Daoy (cell line): ENCODE results near the gene ICAM3. TPM values are rescaled to one million over a fixed set of nuclear protein-coding genes. Genes with fewer than 3 reads are reported as not detected.

ENCODE experiments used
- DNase-seq: peaks from one replicate; pipeline ENCODE4 v3.0.0-alpha.2; 2015; ENCODE audit warnings: low read depth
- total RNA-seq: library from RNA; depleted of rRNA; stranded (reverse); fragments of >200 nt; shearing (Covaris generic); gene quantifications from 2 replicates; pipeline ENCODE4 v1.2.3, GENCODE V29; 2014

Gene ICAM3
- total RNA-seq, 1 experiment from 2014 or later: 5.4 TPM

DNA sequence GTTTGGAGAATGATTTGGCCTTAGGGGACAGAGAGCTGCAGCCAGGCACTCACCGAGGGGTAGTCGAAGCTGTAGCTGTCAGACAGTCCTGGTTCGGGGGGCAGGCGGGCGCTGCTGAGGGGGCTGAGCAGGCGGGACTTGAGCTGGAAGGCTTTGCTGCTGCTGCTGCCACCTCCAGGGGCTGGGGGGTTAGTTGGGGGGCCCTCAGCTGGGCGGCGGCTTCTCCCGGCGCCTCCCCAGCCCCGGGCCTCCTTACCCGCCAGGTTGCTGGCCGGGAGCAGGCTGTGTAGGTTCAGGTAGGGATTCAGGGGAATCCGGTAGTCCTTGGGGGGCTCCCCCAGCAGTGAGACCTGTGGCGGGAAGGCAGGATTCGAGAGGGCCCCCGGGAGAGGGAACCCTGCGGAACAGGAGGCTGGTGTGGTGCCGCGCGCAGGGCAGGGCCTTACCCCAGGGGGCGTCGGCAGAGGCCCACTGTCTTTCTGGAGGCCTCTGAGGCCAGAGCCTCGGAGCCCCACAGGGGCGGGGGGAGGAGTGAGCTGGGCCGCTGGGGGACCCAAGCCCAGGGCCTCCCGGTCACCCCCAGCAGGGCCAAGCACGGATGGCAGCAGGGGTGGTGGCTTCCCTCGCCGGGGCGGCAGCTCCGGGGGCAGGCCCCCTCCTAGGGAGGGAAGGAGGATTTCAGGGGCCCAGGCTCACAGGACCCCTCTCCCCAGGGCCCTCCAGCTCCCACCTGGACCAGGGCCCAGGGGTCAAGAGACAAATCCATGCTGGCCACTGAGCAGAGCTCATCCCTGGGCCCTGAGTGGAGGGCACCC is 18.6 kb downstream of the ICAM3 start:
- DNase-seq: no peak

DNA sequence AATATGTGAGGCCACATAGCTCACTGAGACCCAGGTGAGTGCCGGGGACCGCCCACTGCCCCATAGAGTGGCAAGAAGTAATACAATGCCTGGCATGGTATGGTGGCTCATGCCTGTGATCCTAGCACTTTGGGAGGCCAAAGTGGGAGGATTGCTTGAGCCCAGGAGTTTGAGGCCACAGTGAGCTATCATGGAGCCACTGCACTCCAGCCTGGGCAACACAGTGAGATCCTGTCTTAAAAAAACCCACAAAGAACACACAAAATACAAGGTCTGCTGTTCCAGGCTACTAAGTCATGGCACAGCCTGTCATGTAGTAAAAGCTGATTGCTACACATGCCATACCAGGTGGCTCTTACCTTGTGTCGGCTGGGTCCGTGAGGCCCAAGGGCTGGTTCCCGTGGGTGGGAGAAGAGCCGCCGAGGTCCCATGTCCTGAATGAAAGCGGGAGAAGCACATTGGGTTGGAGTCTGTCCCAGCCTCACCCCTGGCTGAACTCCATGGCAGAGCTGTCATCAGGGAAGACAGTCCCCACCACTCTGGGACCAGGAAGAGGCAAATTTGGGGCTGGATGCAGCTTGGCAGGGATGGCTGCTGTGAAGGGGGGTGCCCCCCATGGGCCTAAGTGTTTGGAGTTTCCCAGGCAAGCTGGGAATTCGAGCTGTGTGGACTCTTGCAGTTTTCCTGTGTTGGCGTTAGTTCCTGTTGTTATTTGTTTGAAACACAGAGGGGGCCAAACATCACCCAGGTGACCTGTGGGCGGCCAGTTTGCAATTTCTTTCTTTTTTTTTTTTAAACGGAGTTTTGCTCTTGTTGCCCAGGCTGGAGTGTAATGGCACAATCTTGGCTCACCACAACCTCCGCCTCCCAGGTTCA is 20.4 kb downstream of the ICAM3 start:
- no peak for DNase-seq

DNA sequence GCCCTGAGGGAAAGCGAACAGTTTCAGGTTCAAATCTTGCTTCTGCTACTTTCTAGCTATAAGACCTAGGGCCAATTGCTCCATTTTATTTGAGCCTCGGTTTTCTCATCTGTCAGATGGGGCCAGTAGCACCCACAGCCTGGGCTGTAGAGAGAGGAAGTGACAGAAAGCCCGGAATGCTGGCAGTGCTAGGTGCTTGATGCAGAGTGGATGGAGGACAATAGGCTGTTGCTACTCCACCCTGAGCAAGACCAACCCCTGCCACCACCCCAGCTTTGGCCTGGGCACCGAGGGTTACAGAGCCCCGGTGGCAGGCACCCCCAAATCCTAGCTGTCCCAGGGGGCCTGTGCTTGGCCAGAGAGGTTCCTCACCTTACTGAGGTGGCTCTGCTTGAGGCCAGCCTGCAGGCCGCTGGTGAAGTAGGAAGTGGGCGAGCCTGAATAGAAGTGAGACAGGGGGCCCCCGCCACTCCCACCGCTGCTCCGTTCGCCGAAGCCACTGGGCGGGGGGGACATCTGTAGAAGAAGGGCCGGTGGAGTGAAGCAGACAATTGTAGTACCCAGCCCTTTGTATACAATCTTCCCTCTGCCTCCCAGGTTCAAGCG is 21.5 kb downstream of the ICAM3 start:
- no peak for DNase-seq

DNA sequence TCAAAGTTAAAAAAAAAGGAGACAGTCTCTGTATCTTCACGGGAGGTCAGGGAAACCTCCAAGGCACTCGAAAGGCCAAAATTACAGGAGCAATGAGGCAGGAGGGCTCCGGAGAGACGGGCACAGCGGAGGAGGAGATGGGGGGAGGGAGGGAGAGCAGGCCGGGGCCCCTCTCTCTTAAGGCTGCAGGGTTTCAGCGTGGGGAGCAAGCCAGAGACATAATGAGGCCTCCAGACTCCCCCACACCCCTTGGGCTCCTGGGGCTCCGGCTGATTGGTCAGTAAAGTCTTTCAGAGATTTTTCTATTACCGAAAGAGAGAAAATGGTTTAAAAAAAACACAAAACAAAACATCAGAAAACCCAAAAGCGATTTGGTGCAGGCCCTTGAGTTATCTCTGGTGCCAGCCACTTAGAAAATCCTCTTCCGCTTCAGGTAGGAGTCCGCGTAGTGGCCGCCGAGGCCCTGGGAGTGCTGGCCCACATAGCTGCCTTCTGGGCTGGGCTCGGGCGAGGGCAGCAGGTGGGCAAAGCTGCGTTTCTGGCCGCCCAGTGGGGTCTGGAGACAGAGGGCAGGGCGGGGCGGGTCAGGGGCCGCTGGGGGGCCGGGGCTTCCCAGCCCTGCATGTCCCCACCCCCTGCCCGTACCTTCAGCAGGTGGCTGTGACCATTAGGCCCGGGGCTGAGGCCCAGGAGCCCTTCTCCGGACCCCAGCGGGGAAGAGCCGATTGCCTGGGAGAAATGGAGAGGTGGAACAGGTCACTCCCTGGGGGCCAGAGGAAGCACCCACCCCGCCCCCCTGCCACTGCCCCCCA is 22.2 kb downstream of the ICAM3 start:
- no peak for DNase-seq

DNA sequence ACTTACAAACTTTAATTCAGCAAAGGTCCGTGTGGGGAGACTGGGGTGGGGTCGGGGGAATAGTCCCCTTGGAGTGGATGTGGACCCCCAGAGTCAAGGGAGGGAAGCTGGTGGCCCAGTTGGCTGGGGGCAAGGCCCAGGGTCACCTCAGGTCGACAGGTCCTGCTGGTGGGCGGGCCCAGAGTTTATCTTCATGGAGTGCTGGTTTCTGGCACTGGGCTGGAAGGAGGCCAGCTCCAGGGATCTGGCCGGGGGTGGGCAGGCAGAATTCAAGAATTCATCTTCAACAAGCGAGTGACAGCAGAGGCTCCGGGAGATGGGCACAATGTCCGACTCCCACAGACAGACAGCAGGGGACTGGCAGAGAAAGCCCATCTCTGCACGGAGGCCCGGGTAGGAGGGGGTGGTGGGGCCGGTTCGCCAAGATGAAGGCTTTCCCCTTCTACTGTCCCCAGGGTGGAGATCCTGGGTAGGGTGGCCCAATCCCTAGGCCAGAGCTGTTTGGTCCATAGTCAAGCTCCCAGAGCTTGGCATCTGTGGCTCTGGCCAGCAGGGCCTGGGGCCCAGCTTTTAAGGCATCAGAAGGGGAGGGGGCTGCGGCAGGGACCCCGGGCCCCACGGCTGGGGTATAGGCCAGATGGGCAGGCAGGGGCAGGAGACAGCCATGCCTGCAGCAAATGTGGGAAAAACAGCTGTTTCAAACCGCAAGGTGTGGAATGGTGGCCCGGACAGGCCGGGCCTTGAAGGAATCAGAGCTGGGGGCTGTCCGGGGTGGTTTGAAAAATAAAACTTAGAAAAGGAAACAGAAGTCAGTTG is 23.0 kb downstream of the ICAM3 start:
- no peak for DNase-seq

DNA sequence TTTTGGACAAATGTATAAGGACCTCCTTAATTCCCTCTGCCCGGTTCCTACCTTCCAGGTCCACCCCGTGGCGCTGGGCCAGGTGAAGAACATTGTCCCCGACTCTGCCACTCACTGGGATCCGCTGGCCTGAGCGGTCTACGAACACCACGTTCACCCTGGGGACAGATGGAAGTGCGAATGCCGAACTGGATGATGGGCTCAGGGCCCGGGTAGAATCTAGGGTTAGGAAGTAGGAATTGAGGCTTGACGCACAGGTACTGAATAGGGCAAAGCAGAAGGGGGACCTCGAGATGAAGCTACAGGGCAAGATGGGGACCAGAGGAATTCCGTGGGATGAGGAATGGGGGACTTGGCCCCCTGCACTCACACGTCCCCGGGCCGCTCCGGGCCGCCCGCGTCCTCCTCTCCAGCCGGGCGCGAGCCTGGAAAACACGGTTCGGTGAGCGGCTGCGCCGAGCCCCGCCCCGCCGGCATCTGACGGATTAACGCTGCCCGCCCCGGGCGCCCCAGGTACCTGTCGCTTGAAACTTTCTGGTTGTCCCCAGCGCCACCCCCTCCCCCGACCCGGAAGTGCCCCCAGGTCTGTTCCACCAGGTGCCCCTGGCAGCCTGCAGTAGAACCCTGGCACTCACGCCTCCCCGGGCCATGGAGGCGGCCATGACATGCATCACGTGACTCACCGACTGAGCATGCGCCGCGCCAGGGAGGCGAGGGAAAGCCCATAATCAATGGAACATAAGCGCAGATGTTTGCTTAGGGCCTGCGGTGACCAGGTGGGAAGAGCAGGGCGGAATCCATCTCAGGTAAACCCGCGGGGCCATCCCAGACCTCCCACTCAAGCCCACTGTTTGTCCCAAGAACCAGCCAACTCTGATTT is 23.8 kb downstream of the ICAM3 start, which contains the start of gene FDX2:
FDX2 (minus strand) TSS at position 681 of the 880 bp plus-strand sequence; CDS start at position 662, 19 bp downstream.
- DNase-seq: peak; percentile 91

DNA sequence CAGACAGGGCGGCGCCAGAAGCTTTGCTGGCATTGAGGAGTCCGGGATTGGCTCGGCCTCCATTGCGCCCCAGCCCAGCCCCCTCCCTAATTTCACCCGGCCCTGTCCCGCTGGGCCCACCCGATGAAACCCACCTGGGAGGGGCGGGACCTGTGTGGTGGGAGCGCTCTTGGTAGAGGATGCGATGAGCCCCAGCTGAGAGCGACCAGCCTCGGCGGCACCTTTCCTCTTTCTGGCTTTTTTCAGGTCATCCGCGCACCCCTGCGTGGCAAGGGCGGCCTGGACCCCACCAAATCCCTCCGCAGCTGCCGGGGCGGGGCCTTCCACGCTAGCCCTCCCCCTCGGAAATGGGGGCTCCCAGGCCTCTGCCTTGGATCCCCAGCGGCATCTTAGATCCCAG is 30.0 kb downstream of the ICAM3 start, which contains the start of gene ZGLP1:
ZGLP1 (minus strand) TSS at position 393 of the 400 bp plus-strand sequence.
- DNase-seq: no peak

DNA sequence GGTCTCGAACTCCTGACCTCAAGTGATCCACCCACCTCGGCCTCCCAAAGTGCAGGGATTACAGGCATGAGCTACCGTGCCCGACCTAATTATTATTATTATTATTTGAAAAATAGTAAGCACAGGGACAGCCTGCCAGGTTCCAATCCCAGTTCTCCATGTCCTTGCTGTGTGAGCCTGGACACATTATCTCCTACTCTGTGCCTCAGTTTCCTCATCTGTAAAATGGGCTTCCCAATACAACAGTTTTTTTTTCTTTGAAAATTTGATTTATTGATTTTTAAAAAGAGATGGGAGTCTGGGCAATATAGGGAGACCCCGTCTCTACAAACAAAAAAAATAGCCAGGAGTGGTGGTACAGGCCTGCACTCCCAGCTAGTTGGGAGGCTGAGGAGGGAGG is 33.1 kb downstream of the ICAM3 start:
- DNase-seq: no peak

DNA sequence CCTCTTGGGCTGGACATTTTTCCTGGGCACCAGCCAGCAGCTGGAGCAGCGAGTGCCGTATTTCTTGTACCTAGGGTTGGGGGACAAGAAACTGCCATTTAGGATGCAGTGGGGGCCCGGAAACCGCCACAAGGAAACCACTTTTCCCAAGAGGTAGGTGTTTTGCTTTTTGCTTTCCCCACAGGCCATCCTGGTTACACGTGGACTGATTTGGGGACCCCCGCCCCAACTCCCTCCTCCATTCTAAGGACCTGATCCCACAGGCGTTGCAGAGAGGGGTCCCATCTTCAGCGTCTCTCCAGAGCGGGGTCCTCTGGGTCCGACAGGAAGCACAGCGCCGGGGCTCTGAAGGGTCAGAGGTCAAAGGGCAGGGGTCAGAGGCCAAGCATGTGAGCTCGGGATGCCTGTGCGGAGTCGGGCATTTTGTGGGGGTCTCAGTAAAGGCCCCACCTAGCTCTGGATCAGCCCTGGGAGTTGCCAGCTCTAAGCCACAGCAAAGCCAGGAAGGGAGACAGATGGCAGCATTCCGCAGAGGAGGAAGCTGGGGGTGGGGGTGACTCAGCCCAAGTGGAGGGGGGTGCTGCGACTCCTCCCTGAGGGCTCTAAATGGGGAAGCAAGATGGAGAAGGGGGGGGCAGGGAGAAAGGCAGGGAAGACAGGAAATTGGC is 34.2 kb downstream of the ICAM3 start:
- peak; percentile 77 for DNase-seq

DNA sequence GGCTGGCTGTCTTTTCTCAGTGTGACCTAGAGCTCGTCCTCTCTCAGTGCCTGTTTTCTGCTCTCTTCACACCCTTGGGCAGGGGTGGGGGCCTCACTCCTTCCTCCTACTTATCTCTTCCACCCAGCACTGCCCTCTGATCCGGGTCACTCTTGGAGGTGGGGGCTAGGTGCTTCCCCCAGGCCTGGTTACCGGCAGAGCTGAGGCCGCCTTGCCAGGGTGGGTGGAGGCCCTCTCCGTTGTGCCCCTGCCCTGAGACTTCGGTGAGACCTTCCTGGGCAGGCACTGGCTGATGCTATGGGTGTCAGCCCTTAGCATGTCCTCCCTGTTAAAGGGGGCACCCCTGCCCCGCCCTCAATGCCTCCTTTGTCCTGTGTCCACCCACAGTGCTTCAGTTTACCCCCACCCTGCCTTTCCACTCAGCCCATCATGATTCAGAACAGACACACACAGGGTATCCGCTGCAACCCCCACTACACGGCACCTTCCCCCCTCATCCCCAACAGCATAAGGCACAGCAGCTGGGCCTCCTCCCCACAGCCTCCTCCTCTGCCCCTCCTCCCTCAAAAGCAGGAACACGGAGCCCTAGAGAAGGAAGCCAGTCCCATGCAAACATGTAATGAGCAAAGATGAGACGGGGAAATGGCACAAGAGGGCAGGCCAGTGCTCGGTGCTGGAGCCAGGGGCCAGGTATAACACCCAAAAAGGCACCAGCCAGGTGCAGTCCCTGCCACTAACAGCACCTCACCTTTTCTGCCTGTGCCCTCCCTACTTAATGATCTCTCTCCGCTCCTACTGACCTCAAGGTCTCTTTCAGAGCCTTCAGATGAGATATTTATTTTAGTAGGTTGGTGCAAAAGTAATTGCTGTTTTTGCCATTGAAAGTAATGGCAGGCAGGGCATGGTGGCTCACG is 39.6 kb downstream of the ICAM3 start:
- no peak for DNase-seq

DNA sequence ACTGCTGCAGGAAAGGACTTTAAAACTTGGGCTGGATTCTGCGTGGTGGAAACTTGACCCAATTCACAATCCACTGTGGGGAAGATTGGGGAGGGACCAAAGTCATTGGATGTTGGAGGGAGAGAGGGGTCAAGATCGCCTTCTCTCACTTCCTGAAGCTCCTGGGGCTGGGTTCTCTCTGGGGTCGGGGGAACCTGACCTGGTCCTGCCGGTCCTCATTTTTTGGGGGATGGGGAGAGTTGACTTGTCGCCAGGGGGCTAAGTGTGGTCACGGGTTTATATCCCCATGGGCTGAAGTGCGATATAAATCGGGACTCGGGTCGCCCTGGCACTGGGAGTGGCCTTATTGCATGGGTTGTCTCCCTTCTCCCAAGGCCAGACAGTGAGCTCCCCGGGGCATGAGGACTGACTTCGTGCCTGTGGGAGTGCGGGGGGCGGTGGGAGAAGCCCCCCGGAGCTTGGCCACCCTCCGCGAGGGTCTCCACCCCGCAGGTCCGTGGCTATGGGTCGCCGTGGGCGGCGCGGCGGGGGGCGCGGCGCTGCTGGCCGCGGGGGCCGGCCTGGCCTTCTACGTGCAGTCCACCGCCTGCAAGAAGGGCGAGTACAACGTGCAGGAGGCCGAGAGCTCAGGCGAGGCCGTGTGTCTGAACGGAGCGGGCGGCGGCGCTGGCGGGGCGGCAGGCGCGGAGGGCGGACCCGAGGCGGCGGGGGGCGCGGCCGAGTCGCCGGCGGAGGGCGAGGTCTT is 43.4 kb downstream of the ICAM3 start:
- no peak for DNase-seq

DNA sequence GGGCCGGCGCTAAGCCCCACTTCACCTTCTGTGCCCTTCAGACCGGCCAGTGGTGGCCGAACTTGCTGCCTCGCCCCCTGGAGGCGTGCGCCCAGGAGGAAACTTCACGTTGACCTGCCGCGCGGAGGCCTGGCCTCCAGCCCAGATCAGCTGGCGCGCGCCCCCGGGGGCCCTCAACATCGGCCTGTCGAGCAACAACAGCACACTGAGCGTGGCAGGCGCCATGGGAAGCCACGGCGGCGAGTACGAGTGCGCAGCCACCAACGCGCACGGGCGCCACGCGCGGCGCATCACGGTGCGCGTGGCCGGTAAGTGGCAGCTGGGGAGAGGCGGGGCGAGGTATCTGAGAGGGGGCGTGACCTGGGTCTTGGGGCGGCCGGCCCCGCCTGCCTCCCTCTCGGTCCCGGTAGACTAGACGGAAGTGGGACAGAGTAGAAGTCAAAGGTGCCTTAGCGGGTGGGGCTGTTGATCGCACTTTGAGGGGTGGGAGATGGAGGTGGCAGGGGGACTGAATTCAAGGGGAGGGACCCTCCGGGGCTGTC is 44.0 kb downstream of the ICAM3 start:
- DNase-seq: no peak

DNA sequence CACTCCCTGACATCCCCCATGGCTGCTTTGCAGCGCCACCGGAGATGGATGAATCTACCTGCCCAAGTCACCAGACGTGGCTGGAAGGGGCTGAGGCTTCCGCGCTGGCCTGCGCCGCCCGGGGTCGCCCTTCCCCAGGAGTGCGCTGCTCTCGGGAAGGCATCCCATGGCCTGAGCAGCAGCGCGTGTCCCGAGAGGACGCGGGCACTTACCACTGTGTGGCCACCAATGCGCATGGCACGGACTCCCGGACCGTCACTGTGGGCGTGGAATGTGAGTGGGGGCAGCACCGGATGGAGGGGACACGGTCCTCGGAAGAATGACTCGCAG is 45.1 kb downstream of the ICAM3 start:
- DNase-seq: no peak

DNA sequence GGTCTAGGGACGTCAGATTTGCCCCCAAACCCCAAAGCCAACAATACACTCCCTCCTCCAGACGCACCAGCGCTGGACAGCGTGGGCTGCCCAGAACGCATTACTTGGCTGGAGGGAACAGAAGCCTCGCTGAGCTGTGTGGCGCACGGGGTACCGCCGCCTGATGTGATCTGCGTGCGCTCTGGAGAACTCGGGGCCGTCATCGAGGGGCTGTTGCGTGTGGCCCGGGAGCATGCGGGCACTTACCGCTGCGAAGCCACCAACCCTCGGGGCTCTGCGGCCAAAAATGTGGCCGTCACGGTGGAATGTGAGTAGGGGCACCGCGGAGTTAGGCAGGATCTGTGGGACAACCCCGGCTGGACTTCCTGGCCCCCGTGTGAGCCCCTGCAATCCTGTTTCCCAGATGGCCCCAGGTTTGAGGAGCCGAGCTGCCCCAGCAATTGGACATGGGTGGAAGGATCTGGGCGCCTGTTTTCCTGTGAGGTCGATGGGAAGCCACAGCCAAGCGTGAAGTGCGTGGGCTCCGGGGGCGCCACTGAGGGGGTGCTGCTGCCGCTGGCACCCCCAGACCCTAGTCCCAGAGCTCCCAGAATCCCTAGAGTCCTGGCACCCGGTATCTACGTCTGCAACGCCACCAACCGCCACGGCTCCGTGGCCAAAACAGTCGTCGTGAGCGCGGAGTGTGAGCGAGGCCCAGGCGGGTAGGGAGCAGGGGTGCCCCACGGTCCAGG is 45.6 kb downstream of the ICAM3 start:
- DNase-seq: no peak

DNA sequence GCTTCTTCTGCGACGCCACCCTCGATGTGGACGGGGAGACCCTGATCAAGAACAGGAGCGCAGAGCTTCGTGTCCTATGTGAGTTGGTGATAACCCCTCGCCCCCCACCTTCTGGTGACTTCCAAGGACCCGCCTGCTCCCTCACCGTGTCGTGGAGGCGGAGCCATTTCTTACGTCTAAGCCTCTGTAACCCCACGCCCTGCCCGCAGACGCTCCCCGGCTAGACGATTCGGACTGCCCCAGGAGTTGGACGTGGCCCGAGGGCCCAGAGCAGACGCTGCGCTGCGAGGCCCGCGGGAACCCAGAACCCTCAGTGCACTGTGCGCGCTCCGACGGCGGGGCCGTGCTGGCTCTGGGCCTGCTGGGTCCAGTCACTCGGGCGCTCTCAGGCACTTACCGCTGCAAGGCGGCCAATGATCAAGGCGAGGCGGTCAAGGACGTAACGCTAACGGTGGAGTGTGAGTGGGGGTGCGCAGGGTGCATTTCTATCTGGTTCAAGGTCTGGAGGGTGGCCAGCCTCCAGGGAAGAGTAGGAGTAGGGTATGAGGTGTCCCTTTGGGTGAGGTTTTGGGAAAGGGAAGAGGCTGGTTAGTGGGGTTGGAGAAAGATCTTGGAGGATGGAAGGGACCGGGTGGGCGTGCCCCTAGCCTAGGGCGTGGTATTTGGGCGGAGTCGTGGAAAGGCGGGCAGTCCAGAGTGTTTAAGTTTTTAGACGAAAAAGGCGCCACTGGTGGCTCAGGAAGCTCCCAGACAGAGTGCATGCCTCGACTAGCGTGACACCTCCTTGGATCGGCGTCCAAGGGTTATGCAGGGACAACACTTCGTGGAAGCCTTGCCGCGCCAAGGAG is 46.4 kb downstream of the ICAM3 start:
- DNase-seq: no peak
